ENCODE results near the gene CD72.

GRCh38 chr9:35643046-35643445 lies 24.8 kb upstream of the CD72 start:
- TF ChIP-seq, protein P1, sequence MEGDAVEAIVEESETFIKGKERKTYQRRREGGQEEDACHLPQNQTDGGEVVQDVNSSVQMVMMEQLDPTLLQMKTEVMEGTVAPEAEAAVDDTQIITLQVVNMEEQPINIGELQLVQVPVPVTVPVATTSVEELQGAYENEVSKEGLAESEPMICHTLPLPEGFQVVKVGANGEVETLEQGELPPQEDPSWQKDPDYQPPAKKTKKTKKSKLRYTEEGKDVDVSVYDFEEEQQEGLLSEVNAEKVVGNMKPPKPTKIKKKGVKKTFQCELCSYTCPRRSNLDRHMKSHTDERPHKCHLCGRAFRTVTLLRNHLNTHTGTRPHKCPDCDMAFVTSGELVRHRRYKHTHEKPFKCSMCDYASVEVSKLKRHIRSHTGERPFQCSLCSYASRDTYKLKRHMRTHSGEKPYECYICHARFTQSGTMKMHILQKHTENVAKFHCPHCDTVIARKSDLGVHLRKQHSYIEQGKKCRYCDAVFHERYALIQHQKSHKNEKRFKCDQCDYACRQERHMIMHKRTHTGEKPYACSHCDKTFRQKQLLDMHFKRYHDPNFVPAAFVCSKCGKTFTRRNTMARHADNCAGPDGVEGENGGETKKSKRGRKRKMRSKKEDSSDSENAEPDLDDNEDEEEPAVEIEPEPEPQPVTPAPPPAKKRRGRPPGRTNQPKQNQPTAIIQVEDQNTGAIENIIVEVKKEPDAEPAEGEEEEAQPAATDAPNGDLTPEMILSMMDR (tag by site-specific recombination; IDR thresholded peaks at IDR 0.05), result no peak
- no peak for TF ChIP-seq SETDB1 (IDR thresholded peaks at IDR 0.05; ENCODE audit: insufficient read length, low read length)
- TF ChIP-seq ZNF132 (tag by site-specific recombination; IDR thresholded peaks at IDR 0.05; ENCODE audit: borderline replicate concordance), result no peak
- no peak for TF ChIP-seq TCF7L2 (IDR thresholded peaks at IDR 0.05; ENCODE audit: borderline replicate concordance, low read depth, low read length)
- TF ChIP-seq, protein P2, sequence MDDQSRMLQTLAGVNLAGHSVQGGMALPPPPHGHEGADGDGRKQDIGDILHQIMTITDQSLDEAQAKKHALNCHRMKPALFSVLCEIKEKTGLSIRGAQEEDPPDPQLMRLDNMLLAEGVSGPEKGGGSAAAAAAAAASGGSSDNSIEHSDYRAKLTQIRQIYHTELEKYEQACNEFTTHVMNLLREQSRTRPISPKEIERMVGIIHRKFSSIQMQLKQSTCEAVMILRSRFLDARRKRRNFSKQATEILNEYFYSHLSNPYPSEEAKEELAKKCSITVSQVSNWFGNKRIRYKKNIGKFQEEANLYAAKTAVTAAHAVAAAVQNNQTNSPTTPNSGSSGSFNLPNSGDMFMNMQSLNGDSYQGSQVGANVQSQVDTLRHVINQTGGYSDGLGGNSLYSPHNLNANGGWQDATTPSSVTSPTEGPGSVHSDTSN (CRISPR knock-in tag; IDR thresholded peaks at IDR 0.05), result no peak
- TF ChIP-seq ZNF394 (tag by site-specific recombination; IDR thresholded peaks at IDR 0.05; ENCODE audit: borderline replicate concordance), result no peak
- no peak for TF ChIP-seq ZNF423 (tag by site-specific recombination; IDR thresholded peaks at IDR 0.05)
- TF ChIP-seq ZNF510 (tag by site-specific recombination; IDR thresholded peaks at IDR 0.05; ENCODE audit: insufficient replicate concordance), result no peak
- TF ChIP-seq, protein P3, sequence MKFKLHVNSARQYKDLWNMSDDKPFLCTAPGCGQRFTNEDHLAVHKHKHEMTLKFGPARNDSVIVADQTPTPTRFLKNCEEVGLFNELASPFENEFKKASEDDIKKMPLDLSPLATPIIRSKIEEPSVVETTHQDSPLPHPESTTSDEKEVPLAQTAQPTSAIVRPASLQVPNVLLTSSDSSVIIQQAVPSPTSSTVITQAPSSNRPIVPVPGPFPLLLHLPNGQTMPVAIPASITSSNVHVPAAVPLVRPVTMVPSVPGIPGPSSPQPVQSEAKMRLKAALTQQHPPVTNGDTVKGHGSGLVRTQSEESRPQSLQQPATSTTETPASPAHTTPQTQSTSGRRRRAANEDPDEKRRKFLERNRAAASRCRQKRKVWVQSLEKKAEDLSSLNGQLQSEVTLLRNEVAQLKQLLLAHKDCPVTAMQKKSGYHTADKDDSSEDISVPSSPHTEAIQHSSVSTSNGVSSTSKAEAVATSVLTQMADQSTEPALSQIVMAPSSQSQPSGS (tag by site-specific recombination; IDR thresholded peaks at IDR 0.05; ENCODE audit: low read depth), result no peak
- TF ChIP-seq YY1 (tag by site-specific recombination; IDR thresholded peaks at IDR 0.05), result no peak
- TF ChIP-seq, protein P4, sequence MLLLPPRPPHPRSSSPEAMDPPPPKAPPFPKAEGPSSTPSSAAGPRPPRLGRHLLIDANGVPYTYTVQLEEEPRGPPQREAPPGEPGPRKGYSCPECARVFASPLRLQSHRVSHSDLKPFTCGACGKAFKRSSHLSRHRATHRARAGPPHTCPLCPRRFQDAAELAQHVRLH (tag by site-specific recombination; IDR thresholded peaks at IDR 0.05), result no peak
- TF ChIP-seq, protein P5, sequence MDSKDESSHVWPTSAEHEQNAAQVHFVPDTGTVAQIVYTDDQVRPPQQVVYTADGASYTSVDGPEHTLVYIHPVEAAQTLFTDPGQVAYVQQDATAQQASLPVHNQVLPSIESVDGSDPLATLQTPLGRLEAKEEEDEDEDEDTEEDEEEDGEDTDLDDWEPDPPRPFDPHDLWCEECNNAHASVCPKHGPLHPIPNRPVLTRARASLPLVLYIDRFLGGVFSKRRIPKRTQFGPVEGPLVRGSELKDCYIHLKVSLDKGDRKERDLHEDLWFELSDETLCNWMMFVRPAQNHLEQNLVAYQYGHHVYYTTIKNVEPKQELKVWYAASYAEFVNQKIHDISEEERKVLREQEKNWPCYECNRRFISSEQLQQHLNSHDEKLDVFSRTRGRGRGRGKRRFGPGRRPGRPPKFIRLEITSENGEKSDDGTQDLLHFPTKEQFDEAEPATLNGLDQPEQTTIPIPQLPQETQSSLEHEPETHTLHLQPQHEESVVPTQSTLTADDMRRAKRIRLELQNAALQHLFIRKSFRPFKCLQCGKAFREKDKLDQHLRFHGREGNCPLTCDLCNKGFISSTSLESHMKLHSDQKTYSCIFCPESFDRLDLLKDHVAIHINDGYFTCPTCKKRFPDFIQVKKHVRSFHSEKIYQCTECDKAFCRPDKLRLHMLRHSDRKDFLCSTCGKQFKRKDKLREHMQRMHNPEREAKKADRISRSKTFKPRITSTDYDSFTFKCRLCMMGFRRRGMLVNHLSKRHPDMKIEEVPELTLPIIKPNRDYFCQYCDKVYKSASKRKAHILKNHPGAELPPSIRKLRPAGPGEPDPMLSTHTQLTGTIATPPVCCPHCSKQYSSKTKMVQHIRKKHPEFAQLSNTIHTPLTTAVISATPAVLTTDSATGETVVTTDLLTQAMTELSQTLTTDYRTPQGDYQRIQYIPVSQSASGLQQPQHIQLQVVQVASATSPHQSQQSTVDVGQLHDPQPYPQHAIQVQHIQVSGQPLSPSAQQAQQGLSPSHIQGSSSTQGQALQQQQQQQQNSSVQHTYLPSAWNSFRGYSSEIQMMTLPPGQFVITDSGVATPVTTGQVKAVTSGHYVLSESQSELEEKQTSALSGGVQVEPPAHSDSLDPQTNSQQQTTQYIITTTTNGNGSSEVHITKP (tag by site-specific recombination; IDR thresholded peaks at IDR 0.05), result no peak

Measured in HEK293 (cell line).